ENCODE measurements around the gene KCNJ11.
"Not testable (repeated sequence)": the region's sequence is repeated elsewhere in the genome, so short reads cannot be mapped to it uniquely, and the experiment has no call there.

Gene KCNJ11

GRCh38 chr11:17428925-17429324 is 40.5 kb upstream of the KCNJ11 start:
- no peak for TF ChIP-seq CTCF (IDR thresholded peaks at IDR 0.05; ENCODE audit: low read depth, low read length, missing control alignments)
- H3K4me3 ChIP-seq (ENCODE audit: low read depth, low read length) = no peak overlapping the region
- in situ Hi-C loops (cut with HindIII; ENCODE audit: low sequenced_read_pairs) = no loop called here
- DNase-seq (ENCODE audit: low read depth) = no peak

- no peak for DNase-seq (ENCODE audit: low read depth)
- H3K4me3 ChIP-seq (ENCODE audit: low read depth, low read length) = no peak overlapping the region
- TF ChIP-seq CTCF (IDR thresholded peaks at IDR 0.05; ENCODE audit: low read depth, low read length, missing control alignments) = no peak
- in situ Hi-C loops (cut with HindIII; ENCODE audit: low sequenced_read_pairs) = no loop called here
These were observed 39.8 kb upstream of the KCNJ11 start for GRCh38 chr11:17428261-17428660.

- H3K4me3 ChIP-seq (ENCODE audit: low read depth, low read length); DNase-seq (ENCODE audit: low read depth); in situ Hi-C loops (cut with HindIII; ENCODE audit: low sequenced_read_pairs): not testable (repeated sequence)
These were observed 37.8 kb upstream of the KCNJ11 start for GRCh38 chr11:17426233-17426632.

- in situ Hi-C loops (cut with HindIII; ENCODE audit: low sequenced_read_pairs) = no loop called here
- no peak for TF ChIP-seq CTCF (IDR thresholded peaks at IDR 0.05; ENCODE audit: low read depth, low read length, missing control alignments)
- no peak for DNase-seq (ENCODE audit: low read depth)
- H3K4me3 ChIP-seq (ENCODE audit: low read depth, low read length) = no peak overlapping the region
These were observed 35.3 kb upstream of the KCNJ11 start for GRCh38 chr11:17423533-17424310.

- in situ Hi-C loops (cut with HindIII; ENCODE audit: low sequenced_read_pairs) = no loop called here
- no peak for TF ChIP-seq CTCF (IDR thresholded peaks at IDR 0.05; ENCODE audit: low read depth, low read length, missing control alignments)
- H3K4me3 ChIP-seq (ENCODE audit: low read depth, low read length) = no peak overlapping the region
- no peak for DNase-seq (ENCODE audit: low read depth)
These were observed 33.3 kb upstream of the KCNJ11 start for GRCh38 chr11:17421781-17422180.

- in situ Hi-C loops (cut with HindIII; ENCODE audit: low sequenced_read_pairs) = no loop called here
- no peak for TF ChIP-seq CTCF (IDR thresholded peaks at IDR 0.05; ENCODE audit: low read depth, low read length, missing control alignments)
- H3K4me3 ChIP-seq (ENCODE audit: low read depth, low read length) = no peak overlapping the region
These were observed 30.1 kb upstream of the KCNJ11 start for GRCh38 chr11:17418444-17419081.

GRCh38 chr11:17416492-17416891 is 28.0 kb upstream of the KCNJ11 start:
- in situ Hi-C loops (cut with HindIII; ENCODE audit: low sequenced_read_pairs) = no loop called here
- no peak for TF ChIP-seq CTCF (IDR thresholded peaks at IDR 0.05; ENCODE audit: low read depth, low read length, missing control alignments)
- DNase-seq (ENCODE audit: low read depth) = no peak
- H3K4me3 ChIP-seq (ENCODE audit: low read depth, low read length) = no peak overlapping the region

More at GRCh38 chr11:17418444-17419081, 30.1 kb upstream of the KCNJ11 start:
- DNase-seq (ENCODE audit: low read depth) = no peak

Data from astrocyte of the cerebellum (primary cell).